ENCODE data around the gene PTPRT. TPM values are rescaled to one million over a fixed set of nuclear protein-coding genes. Genes with fewer than 3 reads are reported as not detected.

Gene PTPRT
- total and polyA plus RNA-seq, 2 donors (not counting 1 experiment from before 2014, with no cell fraction given), result not detected

DNA sequence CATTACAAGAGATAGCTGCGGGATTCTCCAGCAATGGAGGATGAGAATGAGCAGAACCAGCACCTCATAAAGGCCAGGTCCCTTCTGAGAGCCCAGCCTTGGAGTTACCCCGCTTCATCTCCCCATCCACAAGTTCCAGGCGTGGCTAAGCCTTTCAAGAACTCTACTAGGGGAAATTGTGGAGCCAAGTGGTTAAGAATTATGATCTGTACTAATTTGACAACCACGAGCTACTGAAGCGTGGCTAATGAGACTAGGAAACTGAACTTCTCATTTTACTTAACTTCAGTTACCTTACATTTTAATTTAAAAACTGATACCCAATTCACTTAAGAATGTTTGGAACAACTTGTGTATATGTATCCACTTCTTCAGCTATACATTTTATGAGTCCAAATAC lies 401.0 kb downstream of the PTPRT start:
- Histone ChIP-seq H3K4me2 (ENCODE audit: extremely low read depth, insufficient read depth, low read length) (no peak overlapping the region), H3K9ac (ENCODE audit: insufficient read depth, low read length) (no peak overlapping the region), H3K36me3 (ENCODE audit: control insufficient read depth, insufficient read depth, low read length) (no peaks in the 10 kb centered on the region), H2AFZ (ENCODE audit: low read length) (no peak overlapping the region), H3K4me3 (replicated peaks in 1 of 4; ENCODE audit: control extremely low read depth in 1 of 4, insufficient read depth in 1 of 4, low read depth in 3 of 4, low read length in 4 of 4) (no peak overlapping the region), H3K4me1 (ENCODE audit: control insufficient read depth, extremely low read depth, insufficient read depth, low read length) (no peaks in the 10 kb centered on the region), H3K27me3 (ENCODE audit: control insufficient read depth, insufficient read depth, low read length) (no peaks in the 10 kb centered on the region), H4K20me1 (ENCODE audit: control insufficient read depth, extremely low read depth, insufficient read depth, low read length) (no peaks in the 10 kb centered on the region), H3K9me3 (ENCODE audit: control insufficient read depth, insufficient read depth, low read depth, low read length) (no peaks in the 10 kb centered on the region), H3K79me2 (ENCODE audit: control insufficient read depth, insufficient read depth, low read length) (no peaks in the 10 kb centered on the region), H3K27ac (ENCODE audit: insufficient read depth, low read length) (no peak overlapping the region)
- no peak for DNase-seq (ENCODE audit: low read depth in 2 of 2)
- no peak for TF ChIP-seq EZH2 (IDR thresholded peaks at IDR 0.05; ENCODE audit: low read length, missing control alignments)
- TF ChIP-seq, protein P1, sequence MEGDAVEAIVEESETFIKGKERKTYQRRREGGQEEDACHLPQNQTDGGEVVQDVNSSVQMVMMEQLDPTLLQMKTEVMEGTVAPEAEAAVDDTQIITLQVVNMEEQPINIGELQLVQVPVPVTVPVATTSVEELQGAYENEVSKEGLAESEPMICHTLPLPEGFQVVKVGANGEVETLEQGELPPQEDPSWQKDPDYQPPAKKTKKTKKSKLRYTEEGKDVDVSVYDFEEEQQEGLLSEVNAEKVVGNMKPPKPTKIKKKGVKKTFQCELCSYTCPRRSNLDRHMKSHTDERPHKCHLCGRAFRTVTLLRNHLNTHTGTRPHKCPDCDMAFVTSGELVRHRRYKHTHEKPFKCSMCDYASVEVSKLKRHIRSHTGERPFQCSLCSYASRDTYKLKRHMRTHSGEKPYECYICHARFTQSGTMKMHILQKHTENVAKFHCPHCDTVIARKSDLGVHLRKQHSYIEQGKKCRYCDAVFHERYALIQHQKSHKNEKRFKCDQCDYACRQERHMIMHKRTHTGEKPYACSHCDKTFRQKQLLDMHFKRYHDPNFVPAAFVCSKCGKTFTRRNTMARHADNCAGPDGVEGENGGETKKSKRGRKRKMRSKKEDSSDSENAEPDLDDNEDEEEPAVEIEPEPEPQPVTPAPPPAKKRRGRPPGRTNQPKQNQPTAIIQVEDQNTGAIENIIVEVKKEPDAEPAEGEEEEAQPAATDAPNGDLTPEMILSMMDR (conservative IDR thresholded peaks at IDR 0.05 in 1 of 2, IDR thresholded peaks at IDR 0.05 in 1 of 2; ENCODE audit: low read depth in 1 of 2, low read length in 2 of 2), result no peak

DNA sequence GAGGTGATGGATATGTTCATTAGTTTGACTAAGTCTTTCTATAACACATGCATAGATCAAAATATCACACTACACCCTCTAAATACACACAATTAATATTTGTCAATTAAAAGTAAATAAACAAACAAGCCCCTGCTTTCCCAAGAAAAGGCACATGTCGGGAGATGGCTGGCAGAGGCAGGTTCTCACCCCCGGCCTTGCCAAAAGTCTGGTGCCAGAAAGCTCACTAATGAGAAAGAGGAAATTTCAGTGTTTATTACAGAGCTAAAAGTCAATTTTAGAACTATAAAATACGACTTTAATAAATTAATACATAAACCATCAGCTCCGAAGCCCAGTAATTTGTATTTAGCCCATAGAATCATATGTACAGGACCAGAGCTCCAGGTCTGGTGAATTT lies 404.7 kb downstream of the PTPRT start:
- no peaks in the 10 kb centered on the region for H3K36me3 ChIP-seq (ENCODE audit: control insufficient read depth, insufficient read depth, low read length)
- no peak for DNase-seq (ENCODE audit: low read depth in 2 of 2)
- no peak overlapping the region for H2AFZ ChIP-seq (ENCODE audit: low read length)
- TF ChIP-seq EZH2 (IDR thresholded peaks at IDR 0.05; ENCODE audit: low read length, missing control alignments), result no peak
- TF ChIP-seq, protein P1 (conservative IDR thresholded peaks at IDR 0.05 in 1 of 2, IDR thresholded peaks at IDR 0.05 in 1 of 2; ENCODE audit: low read depth in 1 of 2, low read length in 2 of 2), result no peak
- H3K4me1 ChIP-seq (ENCODE audit: control insufficient read depth, extremely low read depth, insufficient read depth, low read length), result no peaks in the 10 kb centered on the region
- H3K27me3 ChIP-seq (ENCODE audit: control insufficient read depth, insufficient read depth, low read length), result no peaks in the 10 kb centered on the region
- H3K9ac ChIP-seq (ENCODE audit: insufficient read depth, low read length), result no peak overlapping the region
- H3K27ac ChIP-seq (ENCODE audit: insufficient read depth, low read length), result no peak overlapping the region
- H3K4me3 ChIP-seq (replicated peaks in 1 of 4; ENCODE audit: control extremely low read depth in 1 of 4, insufficient read depth in 1 of 4, low read depth in 3 of 4, low read length in 4 of 4), result no peak overlapping the region
- H3K9me3 ChIP-seq (ENCODE audit: control insufficient read depth, insufficient read depth, low read depth, low read length), result no peaks in the 10 kb centered on the region
- no peak overlapping the region for H3K4me2 ChIP-seq (ENCODE audit: extremely low read depth, insufficient read depth, low read length)
- H4K20me1 ChIP-seq (ENCODE audit: control insufficient read depth, extremely low read depth, insufficient read depth, low read length), result no peaks in the 10 kb centered on the region
- no peaks in the 10 kb centered on the region for H3K79me2 ChIP-seq (ENCODE audit: control insufficient read depth, insufficient read depth, low read length)

DNA sequence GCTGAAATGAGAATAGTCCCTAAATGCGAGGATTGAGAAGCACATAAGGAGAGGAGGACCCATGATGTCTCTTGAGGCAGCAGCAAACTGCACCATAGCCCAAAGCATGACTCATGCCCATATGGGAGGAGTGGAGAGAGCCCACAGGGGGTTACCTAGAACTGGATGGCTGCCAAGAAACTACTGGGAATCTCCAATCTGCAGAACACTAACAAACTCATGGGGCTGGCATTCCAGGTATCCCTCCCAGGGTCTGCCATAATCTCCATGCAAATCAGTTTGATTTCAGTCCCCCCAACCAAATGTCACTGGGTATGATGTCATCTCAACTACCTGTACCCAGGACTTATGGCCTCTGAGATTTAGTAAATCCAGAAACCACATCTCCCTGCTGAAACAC lies 410.5 kb downstream of the PTPRT start:
- Histone ChIP-seq H3K4me2 (ENCODE audit: extremely low read depth, insufficient read depth, low read length) (no peak overlapping the region), H3K9me3 (ENCODE audit: control insufficient read depth, insufficient read depth, low read depth, low read length) (no peaks in the 10 kb centered on the region)
- TF ChIP-seq EZH2 (IDR thresholded peaks at IDR 0.05; ENCODE audit: low read length, missing control alignments), result no peak
- TF ChIP-seq, protein P1 (conservative IDR thresholded peaks at IDR 0.05 in 1 of 2, IDR thresholded peaks at IDR 0.05 in 1 of 2; ENCODE audit: low read depth in 1 of 2, low read length in 2 of 2), result no peak

More for the DNA sequence above, 410.5 kb downstream of the PTPRT start:
- H3K4me3 ChIP-seq (replicated peaks in 1 of 4; ENCODE audit: control extremely low read depth in 1 of 4, insufficient read depth in 1 of 4, low read depth in 3 of 4, low read length in 4 of 4), result no peak overlapping the region
- H3K36me3 ChIP-seq (ENCODE audit: control insufficient read depth, insufficient read depth, low read length), result no peaks in the 10 kb centered on the region
- H3K79me2 ChIP-seq (ENCODE audit: control insufficient read depth, insufficient read depth, low read length), result no peaks in the 10 kb centered on the region
- no peak overlapping the region for H3K9ac ChIP-seq (ENCODE audit: insufficient read depth, low read length)
- no peak overlapping the region for H2AFZ ChIP-seq (ENCODE audit: low read length)
- H3K27ac ChIP-seq (ENCODE audit: insufficient read depth, low read length), result no peak overlapping the region
- no peaks in the 10 kb centered on the region for H3K27me3 ChIP-seq (ENCODE audit: control insufficient read depth, insufficient read depth, low read length)
- no peak for DNase-seq (ENCODE audit: low read depth in 2 of 2)
- no peaks in the 10 kb centered on the region for H3K4me1 ChIP-seq (ENCODE audit: control insufficient read depth, extremely low read depth, insufficient read depth, low read length)
- H4K20me1 ChIP-seq (ENCODE audit: control insufficient read depth, extremely low read depth, insufficient read depth, low read length), result no peaks in the 10 kb centered on the region
